Gastroesophageal sphincter (tissue), 4 donors: ENCODE measurements around the gene PDZD2. TPM values are rescaled to one million over a fixed set of nuclear protein-coding genes. Genes with fewer than 3 reads are reported as not detected.
A peak's percentile ranks its signal among the peaks of the same experiment; 100 is the strongest.

Experiments used
- ATAC-seq: fragments of 150-250 bp; one replicate; pipeline ENCODE4 v1.9.1; 2016; ENCODE audit warnings: mild to moderate bottlenecking, moderate library complexity
- H3K27ac ChIP-seq, 4 donors: fragments of 200-600 bp; sonication (generic) in 3 of 4; 1 replicate in 3 of 4; 2 replicates in 1 of 4; pipeline ENCODE4 v1.5.1; 2016 to 2019
- H3K27me3 ChIP-seq: fragments of 200-600 bp; sonication (generic); one replicate; pipeline ENCODE4 v1.5.1; 2019
- H3K36me3 ChIP-seq, 2 donors: fragments of 200-600 bp; sonication (generic); one replicate each; pipeline ENCODE4 v1.5.1; 2019; ENCODE audit warnings: control low read depth in 1 of 2
- H3K4me1 ChIP-seq, 3 donors: fragments of 200-600 bp; sonication (generic); 1 replicate in 2 of 3; 2 replicates in 1 of 3; pipeline ENCODE4 v1.5.1; 2016 to 2019; ENCODE audit warnings: control low read depth in 2 of 3
- H3K4me3 ChIP-seq, 2 donors: fragments of 200-600 bp; sonication (generic); one replicate each; pipeline ENCODE4 v1.5.1; 2019; ENCODE audit warnings: mild to moderate bottlenecking in 1 of 2, moderate library complexity in 1 of 2
- H3K9me3 ChIP-seq, 3 donors: fragments of 200-600 bp; sonication (generic); one replicate each; pipeline ENCODE4 v1.5.1; 2017 to 2019; ENCODE audit warnings: control low read depth in 2 of 3
- CTCF ChIP-seq, 4 experiments: fragments of 200-600 bp in 2 of 4; fragments of 450-650 bp in 2 of 4; sonication (generic) in 1 of 4; IDR thresholded peaks; one replicate each; pipeline ENCODE4 v1.5.1; 2017 to 2019; ENCODE audit warnings: antibody characterized with exemption in 4 of 4, mild to moderate bottlenecking in 2 of 4, moderate library complexity in 2 of 4
- EP300 ChIP-seq: sonication (generic); formaldehyde crosslinking; IDR thresholded peaks from one replicate; pipeline ENCODE4 v1.6.1; 2017; ENCODE audit warnings: antibody characterized with exemption, mild to moderate bottlenecking
- POLR2A ChIP-seq, 2 donors: fragments of 450-650 bp; IDR thresholded peaks; one replicate each; pipeline ENCODE4 v1.6.1; 2017; ENCODE audit warnings: antibody characterized with exemption in 2 of 2, mild to moderate bottlenecking in 2 of 2, moderate library complexity in 1 of 2
- POLR2AphosphoS5 ChIP-seq: sonication (generic); formaldehyde crosslinking; IDR thresholded peaks from one replicate; pipeline ENCODE4 v1.6.1; 2017; ENCODE audit warnings: antibody characterized with exemption
- WGBS, 2 donors: methylation state at CpG; one replicate each; pipeline ENCODE4 v1.1.5; 2018; ENCODE audit warnings: low coverage in 1 of 2; 5-methylcytosine and 5-hydroxymethylcytosine counted together
- total RNA-seq, 4 donors: library from RNA; depleted of rRNA; stranded (reverse); fragments of >200 nt; gene quantifications; one replicate each; pipeline ENCODE4 v1.1.0, GENCODE V29; 2016

PDZD2 gene
- total RNA-seq, 4 donors from 2014 or later = 8.6 to 19.4 (median 14.0) TPM

GRCh38 chr5:31937226-31937625, 298.3 kb downstream of the PDZD2 start:
- Histone ChIP-seq H3K9me3 (no peaks in the 10 kb centered on the region), H3K27ac (no peak overlapping the region), H3K27me3 (no peaks in the 10 kb centered on the region), H3K4me1 (peaks cover 0 to 11% (median 0%) of the 10 kb centered on the region in 3 donors), H3K4me3 (peak overlapping the region in 1 of 2 donors; percentile 24), H3K36me3 (no peaks in the 10 kb centered on the region)
- no peak for ATAC-seq
- TF ChIP-seq POLR2AphosphoS5 = no peak
- TF ChIP-seq CTCF (IDR thresholded peaks at IDR 0.05) = no peak
- no peak for TF ChIP-seq POLR2A (IDR thresholded peaks at IDR 0.05)
- TF ChIP-seq EP300 = no peak
- 69 to 84% methylated on average over 4 to 7 of the region's 7 CpGs for WGBS, 2 donors

- H3K9me3 ChIP-seq = no peaks in the 10 kb centered on the region
- TF ChIP-seq POLR2A (IDR thresholded peaks at IDR 0.05) = no peak
- TF ChIP-seq CTCF (IDR thresholded peaks at IDR 0.05) = no peak
- no peak for TF ChIP-seq EP300
- TF ChIP-seq POLR2AphosphoS5 = no peak
- H3K27me3 ChIP-seq = no peaks in the 10 kb centered on the region
- ATAC-seq = no peak
- no peaks in the 10 kb centered on the region for H3K36me3 ChIP-seq
- H3K4me1 ChIP-seq = peaks cover 0 to 11% (median 0%) of the 10 kb centered on the region in 3 donors
- H3K4me3 ChIP-seq = peak overlapping the region in 1 of 2 donors; percentile 24
- WGBS, 2 donors = 72 to 89% methylated on average over 4 to 5 of the region's 5 CpGs
- no peak overlapping the region for H3K27ac ChIP-seq
These were observed 298.8 kb downstream of the PDZD2 start for GRCh38 chr5:31937703-31938102.

GRCh38 chr5:31939151-31939550, 300.2 kb downstream of the PDZD2 start:
- Histone ChIP-seq H3K4me1 (peaks cover 0 to 11% (median 0%) of the 10 kb centered on the region in 3 donors), H3K27me3 (no peaks in the 10 kb centered on the region), H3K27ac (no peak overlapping the region), H3K9me3 (no peaks in the 10 kb centered on the region), H3K36me3 (no peaks in the 10 kb centered on the region), H3K4me3 (no peak overlapping the region)
- no peak for TF ChIP-seq CTCF (IDR thresholded peaks at IDR 0.05)
- TF ChIP-seq EP300 = no peak
- no peak for TF ChIP-seq POLR2AphosphoS5
- no peak for TF ChIP-seq POLR2A (IDR thresholded peaks at IDR 0.05)
- 64 to 77% methylated on average over 2 to 3 of the region's 5 CpGs for WGBS, 2 donors
- ATAC-seq = peak; percentile 66

- no peak for ATAC-seq
- no peak overlapping the region for H3K27ac ChIP-seq
- TF ChIP-seq EP300 = no peak
- TF ChIP-seq POLR2A (IDR thresholded peaks at IDR 0.05) = no peak
- no peak for TF ChIP-seq POLR2AphosphoS5
- TF ChIP-seq CTCF (IDR thresholded peaks at IDR 0.05) = no peak
These were observed 302.3 kb downstream of the PDZD2 start for GRCh38 chr5:31941151-31941755.

GRCh38 chr5:31942546-31942945, 303.6 kb downstream of the PDZD2 start:
- H3K4me3 ChIP-seq = no peak overlapping the region
- ATAC-seq = no peak
- no peak for TF ChIP-seq CTCF (IDR thresholded peaks at IDR 0.05)
- TF ChIP-seq POLR2A (IDR thresholded peaks at IDR 0.05) = no peak
- no peak for TF ChIP-seq POLR2AphosphoS5
- no peak for TF ChIP-seq EP300
- H3K9me3 ChIP-seq = no peaks in the 10 kb centered on the region
- no peaks in the 10 kb centered on the region for H3K27me3 ChIP-seq
- H3K4me1 ChIP-seq = no peaks in the 10 kb centered on the region
- no peak overlapping the region for H3K27ac ChIP-seq
- WGBS, 2 donors = 88 to 96% methylated on average over 6 to 7 of the region's 11 CpGs
- H3K36me3 ChIP-seq = no peaks in the 10 kb centered on the region

More at GRCh38 chr5:31941151-31941755, 302.3 kb downstream of the PDZD2 start:
- no peaks in the 10 kb centered on the region for H3K27me3 ChIP-seq
- 54 to 70% methylated on average over 4 of the region's 4 CpGs for WGBS, 2 donors
- no peak overlapping the region for H3K4me3 ChIP-seq
- no peaks in the 10 kb centered on the region for H3K36me3 ChIP-seq
- H3K9me3 ChIP-seq = no peaks in the 10 kb centered on the region
- no peaks in the 10 kb centered on the region for H3K4me1 ChIP-seq
